ENCODE results near the gene EPHB6. TPM values are rescaled to one million over a fixed set of nuclear protein-coding genes. Genes with fewer than 3 reads are reported as not detected.

The EPHB6 gene
- total and polyA plus RNA-seq, 3 experiments from 2014 or later: 6.0 to 13.7 (median 8.1) TPM

GRCh38 chr7:142883145-142883544 lies 28.3 kb downstream of the EPHB6 start:
- H3K4me1 Mint-ChIP-seq: peaks cover 0 to 4% (median 0%) of the 10 kb centered on the region in 3 donors
- H3K36me3 ChIP-seq (ENCODE audit: insufficient read depth, low read length): no peaks in the 10 kb centered on the region
- no peak for DNase-seq
- H3K27ac ChIP-seq (ENCODE audit: low read depth, low read length): no peak overlapping the region
- H3K9me3 ChIP-seq (ENCODE audit: low read length): no peaks in the 10 kb centered on the region
- peak overlapping the region in 1 of 8 donors; percentile 3 for H3K27ac Mint-ChIP-seq
- H3K4me3 Mint-ChIP-seq: no peak overlapping the region
- H3K4me1 ChIP-seq (ENCODE audit: insufficient read depth, low read length): no peaks in the 10 kb centered on the region
- POLR2A ChIA-PET: no interaction called here
- H3K27me3 ChIP-seq (ENCODE audit: insufficient read depth, low read length, poor library complexity, severe bottlenecking): no peaks in the 10 kb centered on the region
- CTCF ChIA-PET: interaction anchor here (1.4 to 4.0 kb wide), 2 partner anchors 10 to 332 kb away, joined by 5 to 14 read pairs; no protein-coding TSS in a partner anchor
- H3K9me3 Mint-ChIP-seq: no peaks in the 10 kb centered on the region
- H3K36me3 Mint-ChIP-seq: no peaks in the 10 kb centered on the region
- H3K4me3 ChIP-seq (ENCODE audit: low read length): no peak overlapping the region
- peaks cover 10 to 45% of the 10 kb centered on the region in 2 donors for H3K27me3 Mint-ChIP-seq

GRCh38 chr7:142883571-142884285 lies 28.9 kb downstream of the EPHB6 start:
- Mint-ChIP-seq H3K4me1 (peaks cover 0 to 4% (median 0%) of the 10 kb centered on the region in 3 donors), H3K9me3 (no peaks in the 10 kb centered on the region), H3K27me3 (peaks cover 9 to 45% of the 10 kb centered on the region in 2 donors), H3K36me3 (no peaks in the 10 kb centered on the region), H3K4me3 (no peak overlapping the region), H3K27ac (no peak overlapping the region)
- Histone ChIP-seq H3K4me3 (ENCODE audit: low read length) (no peak overlapping the region), H3K9me3 (ENCODE audit: low read length) (no peaks in the 10 kb centered on the region), H3K4me1 (ENCODE audit: insufficient read depth, low read length) (no peaks in the 10 kb centered on the region), H3K36me3 (ENCODE audit: insufficient read depth, low read length) (no peaks in the 10 kb centered on the region), H3K27ac (ENCODE audit: low read depth, low read length) (no peak overlapping the region), H3K27me3 (ENCODE audit: insufficient read depth, low read length, poor library complexity, severe bottlenecking) (no peaks in the 10 kb centered on the region)
- DNase-seq: no peak
- ChIA-PET CTCF (interaction anchor here (1.4 kb wide), 1 partner anchor 11 kb away, joined by 5 read pairs; no protein-coding TSS in a partner anchor), POLR2A (no interaction called here)

- no peak overlapping the region for H3K27ac Mint-ChIP-seq
- Histone ChIP-seq H3K27ac (ENCODE audit: low read depth, low read length) (no peak overlapping the region), H3K36me3 (ENCODE audit: insufficient read depth, low read length) (no peaks in the 10 kb centered on the region), H3K4me3 (ENCODE audit: low read length) (no peak overlapping the region), H3K9me3 (ENCODE audit: low read length) (no peaks in the 10 kb centered on the region), H3K27me3 (ENCODE audit: insufficient read depth, low read length, poor library complexity, severe bottlenecking) (no peaks in the 10 kb centered on the region), H3K4me1 (ENCODE audit: insufficient read depth, low read length) (no peaks in the 10 kb centered on the region)
- CTCF ChIA-PET: no interaction called here
- H3K4me3 Mint-ChIP-seq: no peak overlapping the region
- peaks cover 0 to 4% (median 0%) of the 10 kb centered on the region in 3 donors for H3K4me1 Mint-ChIP-seq
- no peaks in the 10 kb centered on the region for H3K36me3 Mint-ChIP-seq
- no peaks in the 10 kb centered on the region for H3K9me3 Mint-ChIP-seq
- DNase-seq: no peak
- POLR2A ChIA-PET: no interaction called here
- peaks cover 9 to 43% of the 10 kb centered on the region in 2 donors for H3K27me3 Mint-ChIP-seq
Measured at GRCh38 chr7:142884286-142884640, 29.4 kb downstream of the EPHB6 start.

GRCh38 chr7:142885311-142886230 lies 30.7 kb downstream of the EPHB6 start, which contains the start of gene TRPV6:
Gene TRPV6 (minus strand): TSS chr7:142885745.
- Histone ChIP-seq H3K4me1 (ENCODE audit: insufficient read depth, low read length) (no peaks in the 10 kb centered on the region), H3K36me3 (ENCODE audit: insufficient read depth, low read length) (no peaks in the 10 kb centered on the region), H3K27ac (ENCODE audit: low read depth, low read length) (no peak within 1 kb of the TSS), H3K27me3 (ENCODE audit: insufficient read depth, low read length, poor library complexity, severe bottlenecking) (no peaks in the 10 kb centered on the region), H3K9me3 (ENCODE audit: low read length) (no peaks in the 10 kb centered on the region), H3K4me3 (ENCODE audit: low read length) (no peak within 1 kb of the TSS)
- Mint-ChIP-seq H3K36me3 (no peaks in the 10 kb centered on the region), H3K4me1 (peaks cover 0 to 4% (median 0%) of the 10 kb centered on the region in 3 donors), H3K27me3 (peaks cover 9 to 34% of the 10 kb centered on the region in 2 donors), H3K27ac (no peak within 1 kb of the TSS), H3K4me3 (no peak within 1 kb of the TSS), H3K9me3 (no peaks in the 10 kb centered on the region)
- ChIA-PET POLR2A (no interaction called here), CTCF (no interaction called here)
- no peak for DNase-seq

- H3K36me3 Mint-ChIP-seq: no peaks in the 10 kb centered on the region
- H3K9me3 Mint-ChIP-seq: no peaks in the 10 kb centered on the region
- no peaks in the 10 kb centered on the region for H3K9me3 ChIP-seq (ENCODE audit: low read length)
- no peaks in the 10 kb centered on the region for H3K36me3 ChIP-seq (ENCODE audit: insufficient read depth, low read length)
- H3K27ac ChIP-seq (ENCODE audit: low read depth, low read length): no peak overlapping the region
- no peak overlapping the region for H3K4me3 ChIP-seq (ENCODE audit: low read length)
- no peaks in the 10 kb centered on the region for H3K4me1 ChIP-seq (ENCODE audit: insufficient read depth, low read length)
- no peak overlapping the region for H3K27ac Mint-ChIP-seq
- ChIA-PET POLR2A (no interaction called here), CTCF (no interaction called here)
- peaks cover 7 to 33% of the 10 kb centered on the region in 2 donors for H3K27me3 Mint-ChIP-seq
- no peak for DNase-seq
- no peaks in the 10 kb centered on the region for H3K4me1 Mint-ChIP-seq
- no peak overlapping the region for H3K4me3 Mint-ChIP-seq
- no peaks in the 10 kb centered on the region for H3K27me3 ChIP-seq (ENCODE audit: insufficient read depth, low read length, poor library complexity, severe bottlenecking)
Measured at GRCh38 chr7:142886866-142887265, 32.0 kb downstream of the EPHB6 start.

- H3K36me3 ChIP-seq (ENCODE audit: insufficient read depth, low read length): no peaks in the 10 kb centered on the region
- no peak for DNase-seq
- no peaks in the 10 kb centered on the region for H3K27me3 ChIP-seq (ENCODE audit: insufficient read depth, low read length, poor library complexity, severe bottlenecking)
- H3K36me3 Mint-ChIP-seq: no peaks in the 10 kb centered on the region
- H3K9me3 ChIP-seq (ENCODE audit: low read length): no peaks in the 10 kb centered on the region
- POLR2A ChIA-PET: interaction anchor here (0.6 kb wide), 1 partner anchor 11 kb away, joined by 7 read pairs; no protein-coding TSS in a partner anchor
- H3K27ac Mint-ChIP-seq: peak overlapping the region in 1 of 8 donors; percentile 1
- H3K4me1 Mint-ChIP-seq: no peaks in the 10 kb centered on the region
- H3K4me1 ChIP-seq (ENCODE audit: insufficient read depth, low read length): no peaks in the 10 kb centered on the region
- H3K27ac ChIP-seq (ENCODE audit: low read depth, low read length): no peak overlapping the region
- no peak overlapping the region for H3K4me3 Mint-ChIP-seq
- H3K27me3 Mint-ChIP-seq: peaks cover 6 to 28% of the 10 kb centered on the region in 2 donors
- CTCF ChIA-PET: no interaction called here
- H3K9me3 Mint-ChIP-seq: no peaks in the 10 kb centered on the region
- no peak overlapping the region for H3K4me3 ChIP-seq (ENCODE audit: low read length)
Measured at GRCh38 chr7:142887282-142888015, 32.6 kb downstream of the EPHB6 start.

- no peak overlapping the region for H3K27ac ChIP-seq (ENCODE audit: low read depth, low read length)
- no peaks in the 10 kb centered on the region for H3K36me3 ChIP-seq (ENCODE audit: insufficient read depth, low read length)
- H3K4me3 ChIP-seq (ENCODE audit: low read length): no peak overlapping the region
- no peaks in the 10 kb centered on the region for H3K27me3 ChIP-seq (ENCODE audit: insufficient read depth, low read length, poor library complexity, severe bottlenecking)
- DNase-seq: no peak
- H3K4me1 ChIP-seq (ENCODE audit: insufficient read depth, low read length): no peaks in the 10 kb centered on the region
- ChIA-PET POLR2A (no interaction called here), CTCF (no interaction called here)
- peaks cover 8 to 21% of the 10 kb centered on the region in 2 donors for H3K27me3 Mint-ChIP-seq
- H3K27ac Mint-ChIP-seq: no peak overlapping the region
- H3K36me3 Mint-ChIP-seq: no peaks in the 10 kb centered on the region
- no peak overlapping the region for H3K4me3 Mint-ChIP-seq
- H3K9me3 Mint-ChIP-seq: no peaks in the 10 kb centered on the region
- H3K4me1 Mint-ChIP-seq: no peaks in the 10 kb centered on the region
- H3K9me3 ChIP-seq (ENCODE audit: low read length): no peaks in the 10 kb centered on the region
Measured at GRCh38 chr7:142889816-142890215, 34.9 kb downstream of the EPHB6 start.
